ENCODE measurements around the gene ZFYVE28. TPM values are rescaled to one million over a fixed set of nuclear protein-coding genes. Genes with fewer than 3 reads are reported as not detected.

Gene ZFYVE28
- total RNA-seq, 1 donor from 2014 or later, result 0.39 TPM

DNA sequence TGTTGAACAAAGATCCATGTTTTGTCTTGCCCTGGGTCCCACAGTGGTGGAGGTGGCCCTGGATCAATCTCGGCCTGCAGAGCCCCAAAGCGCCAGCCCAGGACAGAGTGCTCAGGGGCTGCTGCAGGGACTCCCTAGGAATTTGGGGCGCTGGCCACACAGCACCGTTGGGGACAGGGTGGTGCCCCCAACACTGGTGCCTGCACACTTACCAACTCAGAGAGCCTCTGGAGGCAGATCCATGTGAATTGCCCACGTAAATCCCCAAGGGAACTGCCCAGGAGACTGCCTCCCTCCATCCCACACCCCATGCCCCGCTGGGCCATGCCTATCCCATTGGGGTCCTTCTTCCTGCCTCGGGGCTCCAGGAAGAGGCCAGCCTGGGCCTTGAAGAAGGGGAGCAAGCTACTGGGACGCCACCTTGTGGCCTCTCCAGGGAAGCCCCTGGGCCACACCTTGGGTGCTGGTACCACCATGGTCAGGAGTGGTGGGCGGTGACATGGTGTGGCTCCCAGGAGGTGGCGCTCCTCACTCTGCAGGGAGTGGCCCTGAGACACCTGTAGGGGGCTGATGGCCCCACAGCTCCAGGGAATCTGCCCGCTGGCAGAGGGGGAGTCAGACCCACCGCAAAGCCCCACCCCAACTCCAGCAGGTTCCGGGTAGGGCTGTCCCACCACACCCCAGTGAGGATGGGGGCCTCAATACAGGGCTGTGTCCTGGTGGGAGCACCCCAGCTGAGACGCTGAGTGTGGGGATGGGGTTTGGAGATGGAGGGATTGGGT lies 23.1 kb upstream of the ZFYVE28 start:
- no peaks in the 10 kb centered on the region for H3K9me3 Mint-ChIP-seq
- H3K79me2 ChIP-seq (ENCODE audit: low read depth), result no peaks in the 10 kb centered on the region
- H3K4me2 ChIP-seq, result no peak overlapping the region
- H3F3A ChIP-seq (ENCODE audit: low read depth), result no peaks in the 10 kb centered on the region
- H3K4me1 Mint-ChIP-seq, result peaks cover 3% of the 10 kb centered on the region
- H3K27me3 Mint-ChIP-seq (ENCODE audit: insufficient read depth, low read depth), result peaks cover 4% of the 10 kb centered on the region
- H4K20me1 ChIP-seq (ENCODE audit: low read depth), result no peaks in the 10 kb centered on the region
- H3K9ac ChIP-seq, result no peak overlapping the region
- no peaks in the 10 kb centered on the region for H3K36me3 ChIP-seq
- no peak for TF ChIP-seq EZH2 (IDR thresholded peaks at IDR 0.05)
- no peak for TF ChIP-seq EZH2phosphoT487 (IDR thresholded peaks at IDR 0.05)
- TF ChIP-seq, protein P1, sequence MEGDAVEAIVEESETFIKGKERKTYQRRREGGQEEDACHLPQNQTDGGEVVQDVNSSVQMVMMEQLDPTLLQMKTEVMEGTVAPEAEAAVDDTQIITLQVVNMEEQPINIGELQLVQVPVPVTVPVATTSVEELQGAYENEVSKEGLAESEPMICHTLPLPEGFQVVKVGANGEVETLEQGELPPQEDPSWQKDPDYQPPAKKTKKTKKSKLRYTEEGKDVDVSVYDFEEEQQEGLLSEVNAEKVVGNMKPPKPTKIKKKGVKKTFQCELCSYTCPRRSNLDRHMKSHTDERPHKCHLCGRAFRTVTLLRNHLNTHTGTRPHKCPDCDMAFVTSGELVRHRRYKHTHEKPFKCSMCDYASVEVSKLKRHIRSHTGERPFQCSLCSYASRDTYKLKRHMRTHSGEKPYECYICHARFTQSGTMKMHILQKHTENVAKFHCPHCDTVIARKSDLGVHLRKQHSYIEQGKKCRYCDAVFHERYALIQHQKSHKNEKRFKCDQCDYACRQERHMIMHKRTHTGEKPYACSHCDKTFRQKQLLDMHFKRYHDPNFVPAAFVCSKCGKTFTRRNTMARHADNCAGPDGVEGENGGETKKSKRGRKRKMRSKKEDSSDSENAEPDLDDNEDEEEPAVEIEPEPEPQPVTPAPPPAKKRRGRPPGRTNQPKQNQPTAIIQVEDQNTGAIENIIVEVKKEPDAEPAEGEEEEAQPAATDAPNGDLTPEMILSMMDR (IDR thresholded peaks at IDR 0.05), result peak; percentile 76
- H3K27ac ChIP-seq, result no peak overlapping the region
- H3K9me3 ChIP-seq (ENCODE audit: low read depth), result no peaks in the 10 kb centered on the region
- H3K27me3 ChIP-seq, result no peaks in the 10 kb centered on the region
- H3K36me3 Mint-ChIP-seq, result no peaks in the 10 kb centered on the region
- no peak overlapping the region for H3K4me3 Mint-ChIP-seq
- peak; percentile 81 for DNase-seq (ENCODE audit: low spot score)
- H2AFZ ChIP-seq (replicated peaks), result peak overlapping the region; percentile 79
- no peak overlapping the region for H3K4me3 ChIP-seq
- no peaks in the 10 kb centered on the region for H3K4me1 ChIP-seq
- H3K27ac Mint-ChIP-seq, result no peak overlapping the region

DNA sequence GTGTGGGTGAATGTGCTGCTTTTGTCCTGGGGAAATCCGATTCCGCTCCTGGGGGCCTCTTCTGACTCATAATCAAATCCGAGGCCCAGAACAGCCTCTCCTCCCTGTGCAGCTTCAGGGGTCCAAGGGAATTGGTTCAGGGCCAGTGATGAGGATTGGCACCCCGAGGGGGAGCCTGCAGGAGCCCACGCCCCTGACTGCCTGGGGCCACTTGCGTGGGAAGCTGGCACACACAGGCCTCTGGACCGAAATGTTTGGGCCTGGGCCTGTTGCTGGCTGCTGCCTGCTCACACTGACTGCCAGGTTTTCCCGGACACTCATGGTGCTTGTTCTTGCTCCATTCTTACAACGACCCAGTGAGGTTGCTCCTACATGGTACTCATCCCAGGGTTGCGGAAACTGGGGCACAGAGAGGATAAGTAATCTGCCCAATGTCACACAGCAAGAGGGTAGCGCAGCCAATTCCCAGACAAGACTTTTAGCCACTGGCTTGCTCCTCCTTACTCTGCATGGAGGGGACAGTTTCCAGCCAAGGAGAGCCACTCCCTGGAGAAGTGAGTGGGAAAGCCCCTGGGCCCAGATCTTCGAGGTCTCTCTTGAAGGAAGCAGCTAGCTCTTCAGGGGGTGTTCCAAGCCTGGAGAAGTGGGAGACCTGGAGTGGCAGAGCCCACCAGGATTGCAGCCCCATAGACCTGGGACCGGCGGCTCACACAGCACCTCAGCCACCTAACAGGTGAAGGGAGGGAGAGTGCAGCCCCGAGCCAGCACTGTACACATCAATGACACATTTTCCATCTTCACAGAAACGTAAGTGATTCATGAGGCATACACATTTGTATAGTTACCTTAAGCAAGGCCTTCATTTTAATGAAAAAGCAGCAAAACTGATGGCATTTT lies 20.6 kb upstream of the ZFYVE28 start:
- peaks cover 3% of the 10 kb centered on the region for H3K4me1 Mint-ChIP-seq
- Histone ChIP-seq H3K9ac (no peak overlapping the region), H4K20me1 (ENCODE audit: low read depth) (no peaks in the 10 kb centered on the region), H3K4me2 (no peak overlapping the region), H3K36me3 (no peaks in the 10 kb centered on the region), H3K4me3 (no peak overlapping the region), H2AFZ (replicated peaks) (no peak overlapping the region), H3K79me2 (ENCODE audit: low read depth) (no peaks in the 10 kb centered on the region), H3K27ac (no peak overlapping the region), H3K27me3 (no peaks in the 10 kb centered on the region), H3K4me1 (peaks cover 2% of the 10 kb centered on the region), H3F3A (ENCODE audit: low read depth) (no peaks in the 10 kb centered on the region), H3K9me3 (ENCODE audit: low read depth) (no peaks in the 10 kb centered on the region)
- peaks cover 2% of the 10 kb centered on the region for H3K27me3 Mint-ChIP-seq (ENCODE audit: insufficient read depth, low read depth)
- H3K9me3 Mint-ChIP-seq, result no peaks in the 10 kb centered on the region
- no peaks in the 10 kb centered on the region for H3K36me3 Mint-ChIP-seq
- no peak for DNase-seq (ENCODE audit: low spot score)
- peak overlapping the region; percentile 72 for H3K27ac Mint-ChIP-seq
- TF ChIP-seq EZH2phosphoT487 (IDR thresholded peaks at IDR 0.05), result no peak
- no peak for TF ChIP-seq EZH2 (IDR thresholded peaks at IDR 0.05)
- TF ChIP-seq, protein P1 (IDR thresholded peaks at IDR 0.05), result no peak
- H3K4me3 Mint-ChIP-seq, result no peak overlapping the region

DNA sequence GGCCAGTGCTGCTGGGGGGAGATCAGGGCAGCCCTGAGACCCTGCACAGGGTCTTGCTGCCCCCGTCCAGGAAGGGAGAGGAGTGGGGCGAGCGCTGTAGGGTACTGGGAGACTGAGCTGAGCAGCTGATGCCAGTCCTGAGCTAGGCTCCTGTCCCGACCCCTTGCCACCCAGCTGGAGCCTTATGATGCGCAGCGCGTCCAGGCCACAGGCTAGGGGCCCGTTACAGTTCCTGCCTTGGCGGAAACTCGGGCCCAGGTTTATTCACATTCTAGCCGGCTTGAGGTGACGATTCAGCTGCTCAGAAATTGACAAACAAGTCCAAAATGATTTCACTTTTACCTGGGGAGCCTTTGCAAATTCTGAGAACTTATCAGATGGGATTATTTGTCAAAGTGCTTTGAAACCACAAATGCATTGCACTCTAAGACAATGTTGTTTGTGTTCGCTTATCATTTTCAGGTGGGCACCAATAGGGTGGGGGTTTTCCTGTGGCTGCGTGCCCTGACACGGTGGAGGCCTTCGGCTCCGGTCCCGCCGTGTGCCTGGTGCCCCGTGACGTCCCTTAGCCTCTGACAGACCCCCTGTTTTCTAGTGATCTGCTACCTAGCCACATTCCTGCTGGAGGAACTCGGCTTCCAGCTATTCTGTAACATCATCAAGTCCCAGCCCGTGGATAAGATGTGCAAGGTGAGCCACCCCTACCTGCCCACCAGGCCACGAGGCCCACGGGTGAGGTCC lies 19.2 kb upstream of the ZFYVE28 start:
- H3K4me1 Mint-ChIP-seq, result peaks cover 3% of the 10 kb centered on the region
- Histone ChIP-seq H3K9me3 (ENCODE audit: low read depth) (no peaks in the 10 kb centered on the region), H2AFZ (replicated peaks) (no peak overlapping the region), H3K36me3 (no peaks in the 10 kb centered on the region), H3K27me3 (no peaks in the 10 kb centered on the region), H3K4me3 (no peak overlapping the region), H3K79me2 (ENCODE audit: low read depth) (no peaks in the 10 kb centered on the region), H4K20me1 (ENCODE audit: low read depth) (no peaks in the 10 kb centered on the region), H3K9ac (no peak overlapping the region), H3F3A (ENCODE audit: low read depth) (no peaks in the 10 kb centered on the region), H3K4me1 (peaks cover 4% of the 10 kb centered on the region), H3K27ac (no peak overlapping the region), H3K4me2 (no peak overlapping the region)
- TF ChIP-seq, protein P1 (IDR thresholded peaks at IDR 0.05), result no peak
- no peak for TF ChIP-seq EZH2 (IDR thresholded peaks at IDR 0.05)
- no peak for TF ChIP-seq EZH2phosphoT487 (IDR thresholded peaks at IDR 0.05)
- H3K4me3 Mint-ChIP-seq, result no peak overlapping the region
- H3K36me3 Mint-ChIP-seq, result no peaks in the 10 kb centered on the region
- peaks cover 3% of the 10 kb centered on the region for H3K27me3 Mint-ChIP-seq (ENCODE audit: insufficient read depth, low read depth)
- H3K9me3 Mint-ChIP-seq, result no peaks in the 10 kb centered on the region
- no peak for DNase-seq (ENCODE audit: low spot score)
- no peak overlapping the region for H3K27ac Mint-ChIP-seq
